HL-60 (cell line): Measurements from ENCODE around the gene PEX5.

Experiments
- DNase-seq, 2 experiments: peaks; one replicate each; pipeline ENCODE4 v3.0.0-alpha.2; 2010 to 2020; ENCODE audit warnings: low read depth in 1 of 2, low spot score in 1 of 2
- H3K27ac ChIP-seq: fragments of 250-450 bp; sonication (Bioruptor Pico); replicated peaks from 2 replicates; pipeline ENCODE4 v1.5.1; 2020; ENCODE audit warnings: mild to moderate bottlenecking, moderate library complexity
- H3K27me3 ChIP-seq: fragments of 250-450 bp; sonication (Bioruptor Pico); 2 replicates; pipeline ENCODE4 v1.5.1; 2021; ENCODE audit warnings: mild to moderate bottlenecking, moderate library complexity; ENCODE audit not compliant: insufficient read depth, poor library complexity, severe bottlenecking
- H3K4me3 ChIP-seq: replicated peaks from 2 replicates; pipeline ENCODE4 v1.5.1; 2011; ENCODE audit warnings: mild to moderate bottlenecking, control low read depth, low read length; ENCODE audit not compliant: insufficient read depth
- CTCF ChIP-seq: IDR thresholded peaks from one replicate; pipeline ENCODE4 v1.5.1; 2011; ENCODE audit warnings: low read length, control low read depth, inconsistent platforms; ENCODE audit not compliant: insufficient read depth
- GABPA ChIP-seq: IDR thresholded peaks from 2 replicates; pipeline ENCODE4 v1.6.1; 2012; ENCODE audit warnings: low read depth
- POLR2AphosphoS5 ChIP-seq: IDR thresholded peaks from 2 replicates; pipeline ENCODE4 v1.6.1; 2012; ENCODE audit warnings: low read depth
- REST ChIP-seq: IDR thresholded peaks from 2 replicates; pipeline ENCODE4 v1.6.1; 2012; ENCODE audit warnings: low read depth; ENCODE audit not compliant: insufficient replicate concordance
- SPI1 ChIP-seq: IDR thresholded peaks from 2 replicates; pipeline ENCODE4 v1.6.1; 2012; ENCODE audit warnings: low read depth, mild to moderate bottlenecking, borderline replicate concordance

The PEX5 gene

GRCh38 chr12:7203109-7203508 lies 13.6 kb downstream of the PEX5 start:
- H3K27me3 ChIP-seq = no peaks in the 10 kb centered on the region
- DNase-seq = no peak
- TF ChIP-seq REST (no peak), SPI1 (no peak), POLR2AphosphoS5 (no peak)
- H3K27ac ChIP-seq = no peak overlapping the region
- H3K4me3 ChIP-seq = no peak overlapping the region

GRCh38 chr12:7205091-7205490 lies 15.6 kb downstream of the PEX5 start:
- TF ChIP-seq GABPA (no peak), POLR2AphosphoS5 (no peak), REST (no peak), SPI1 (no peak), CTCF (no peak)
- Histone ChIP-seq H3K27ac (no peak overlapping the region), H3K4me3 (no peak overlapping the region), H3K27me3 (no peaks in the 10 kb centered on the region)
- no peak for DNase-seq

GRCh38 chr12:7206691-7207090 lies 17.2 kb downstream of the PEX5 start:
- TF ChIP-seq POLR2AphosphoS5 (no peak), GABPA (no peak), SPI1 (no peak), REST (no peak), CTCF (no peak)
- Histone ChIP-seq H3K4me3 (no peak overlapping the region), H3K27me3 (no peaks in the 10 kb centered on the region), H3K27ac (no peak overlapping the region)
- no peak for DNase-seq
